K562 (cell line): Measurements from ENCODE around the gene FGR. TPM values are rescaled to one million over a fixed set of nuclear protein-coding genes. Genes with fewer than 3 reads are reported as not detected.

Experiments
- ATAC-seq: fragments of 200-7000 bp; cut with Tn5 transposase; 3 replicates; pipeline ENCODE4 v1.9.1; 2020; ENCODE audit warnings: moderate library complexity
- BruUV-seq: library from RNA; stranded (reverse); fragments of 400-500 nt; replicated peaks from 2 replicates; lab custom pipeline; 2021; lab: Mats Ljungman, UMichigan
- CTCF ChIA-PET: fragments of 300-600 bp; formaldehyde crosslinking; extraction: SDS; loops from one replicate; lab custom pipeline; 2021; ENCODE audit warnings: low intra/inter-chr PET ratio; lab: Yijun Ruan, JAX
- POLR2A ChIA-PET: fragments of 300-600, 350-650 bp; sonication (Branson Sonifier 250); formaldehyde crosslinking; extraction: SDS; loops from one replicate; lab custom pipeline; 2021; ENCODE audit warnings: antibody characterized with exemption, inconsistent platforms; lab: Yijun Ruan, JAX
- DNase-seq, 4 experiments: peaks; one replicate each; pipeline versions ENCODE4 v3.0.0 to v3.0.0-alpha.2; 2011 to 2018; ENCODE audit warnings: low spot score in 3 of 4, mixed read lengths in 3 of 4; ENCODE audit errors: extremely low read depth in 1 of 4
- FAIRE-seq: peaks from 2 replicates; lab custom pipeline; 2011; peaks lifted over from hg19 to GRCh38; lab: Jason Lieb, UNC
- H2AFZ ChIP-seq: 2 replicates; pipeline ENCODE4 v1.6.0; 2011; ENCODE audit warnings: low read depth, low read length, control low read depth, inconsistent platforms
- H3K27ac ChIP-seq: fragments of 200-600 bp; 3 replicates; pipeline ENCODE4 v1.8.0; 2011; ENCODE audit warnings: low read depth, mild to moderate bottlenecking, control low read depth, inconsistent platforms, low read length, moderate library complexity, mixed read lengths; ENCODE audit errors: extremely low read depth
- H3K27me3 ChIP-seq, 2 experiments: fragments of 300-600 bp in 1 of 2; 2 replicates in 1 of 2; 3 replicates in 1 of 2; pipeline versions ENCODE4 v1.6.0 to v1.8.0; 2011; ENCODE audit warnings: inconsistent platforms in 2 of 2, low read length in 2 of 2, mild to moderate bottlenecking in 1 of 2, mixed read lengths in 1 of 2, moderate library complexity in 1 of 2; ENCODE audit not compliant: control insufficient read depth in 2 of 2, insufficient read depth in 2 of 2
- H3K36me3 ChIP-seq: fragments of 300-600 bp; 3 replicates; pipeline ENCODE4 v1.8.0; 2011; ENCODE audit warnings: mild to moderate bottlenecking, low read length, inconsistent platforms; ENCODE audit not compliant: control insufficient read depth, insufficient read depth
- H3K4me1 ChIP-seq, 2 experiments: fragments of 200-600 bp in 1 of 2; replicated peaks in 1 of 2; 2 replicates in 1 of 2; 3 replicates in 1 of 2; pipeline versions ENCODE4 v1.5.1 to v1.8.0; 2011; ENCODE audit warnings: inconsistent platforms in 2 of 2, low read length in 2 of 2, mild to moderate bottlenecking in 1 of 2, mixed read lengths in 1 of 2, moderate library complexity in 1 of 2; ENCODE audit not compliant: control insufficient read depth in 2 of 2, insufficient read depth in 2 of 2
- H3K4me2 ChIP-seq: 2 replicates; pipeline ENCODE4 v1.6.1; 2011; ENCODE audit warnings: low read length, control low read depth, inconsistent platforms, mixed read lengths; ENCODE audit not compliant: insufficient read depth
- H3K4me3 ChIP-seq: fragments of 200-600 bp; sonication (generic), shearing (Covaris generic); 2 replicates; pipeline ENCODE4 v1.5.1; 2016; ENCODE audit warnings: control low read depth, inconsistent platforms
- H3K79me2 ChIP-seq: fragments of 200-600 bp; 3 replicates; pipeline ENCODE4 v1.8.0; 2011; ENCODE audit warnings: low read length, inconsistent platforms; ENCODE audit not compliant: control insufficient read depth, insufficient read depth
- H3K9ac ChIP-seq, 2 experiments: 2 replicates each; pipeline versions ENCODE4 v1.6.0 to v1.6.1; 2011; ENCODE audit warnings: low read depth in 2 of 2, low read length in 2 of 2, control low read depth in 1 of 2, inconsistent platforms in 1 of 2, mild to moderate bottlenecking in 1 of 2, mixed read lengths in 1 of 2; ENCODE audit not compliant: insufficient read depth in 1 of 2
- H3K9me1 ChIP-seq: one replicate; pipeline ENCODE4 v1.6.0; 2011; ENCODE audit warnings: inconsistent platforms, mild to moderate bottlenecking, low read length, moderate library complexity; ENCODE audit not compliant: control insufficient read depth, insufficient read depth
- H3K9me3 ChIP-seq: replicated peaks from 2 replicates; pipeline ENCODE4 v1.5.1; 2011; ENCODE audit warnings: low read depth, low read length, inconsistent platforms; ENCODE audit not compliant: control insufficient read depth, insufficient read depth
- H4K20me1 ChIP-seq: replicated peaks from 2 replicates; pipeline ENCODE4 v1.6.1; 2011; ENCODE audit warnings: low read length, inconsistent platforms, mixed read lengths; ENCODE audit not compliant: control insufficient read depth, insufficient read depth
- BDP1 ChIP-seq: IDR thresholded peaks from 3 replicates; pipeline ENCODE4 v1.6.1; 2011; ENCODE audit not compliant: insufficient read length, insufficient read depth
- HIVEP1 ChIP-seq: fragments of 250-450 bp; sonication (Bioruptor Pico); IDR thresholded peaks from 2 replicates; pipeline ENCODE4 v1.4.0; 2020; ENCODE audit warnings: mild to moderate bottlenecking
- KLF16 ChIP-seq: IDR thresholded peaks from 2 replicates; pipeline ENCODE4 v1.6.1; 2016; ENCODE audit warnings: antibody characterized with exemption
- MED1 ChIP-seq: sonication (generic); formaldehyde crosslinking; IDR thresholded peaks from 2 replicates; pipeline ENCODE4 v1.8.1; 2023; ENCODE audit warnings: missing genetic modification reagents, borderline replicate concordance
- USF2 ChIP-seq: sonication (generic); formaldehyde crosslinking; IDR thresholded peaks from 2 replicates; pipeline ENCODE4 v1.5.0; 2020; ENCODE audit warnings: missing genetic modification reagents
- YBX1 ChIP-seq: fragments of 450-650 bp; IDR thresholded peaks from 2 replicates; pipeline ENCODE4 v1.7.1; 2016; ENCODE audit warnings: mild to moderate bottlenecking
- ZBTB33 ChIP-seq: sonication (generic); formaldehyde crosslinking; IDR thresholded peaks from 2 replicates; pipeline ENCODE4 v1.8.1; 2023; ENCODE audit warnings: mild to moderate bottlenecking, missing genetic modification reagents
- ZNF395 ChIP-seq: fragments of 200-800 bp; sonication (Bioruptor generic); IDR thresholded peaks from 2 replicates; pipeline ENCODE4 v1.6.1; 2017; ENCODE audit warnings: missing genetic modification characterization, missing compliant biosample characterization
- WGBS: fragments of 100-300 bp; shearing (Covaris generic); methylation state at CpG from one replicate; pipeline ENCODE4 v1.1.6; 2016; ENCODE audit warnings: low coverage, mixed read lengths; ENCODE audit not compliant: insufficient coverage; ENCODE audit errors: missing lambda C conversion rate; 5-methylcytosine and 5-hydroxymethylcytosine counted together
- in situ Hi-C: fragments of 300-500 bp; cut with MboI; formaldehyde crosslinking; loops from 4 replicates; pipeline ENCODE4 v1.15.0; 2018; ENCODE audit warnings: inconsistent platforms, mixed read lengths
- intact Hi-C: fragments of 100-400 bp; cut with micrococcal nuclease; formaldehyde crosslinking; loops from 2 replicates; pipeline ENCODE4 v1.14.2; 2022
- polyA plus RNA-seq, 8 experiments: library from polyadenylated mRNA; depleted of rRNA in 4 of 8; stranded (reverse) in 5 of 8; unstranded in 3 of 8; fragments of >200 nt; fragmentation: Nextera tagmentation in 2 of 8; fragmentation: Illumina TruSeq in 1 of 8; extraction: Ambion mirVana in 2 of 8; extraction: Trizol in 1 of 8; gene quantifications; 2 replicates each; pipeline versions ENCODE4 v1.2.1 to v1.2.3, GENCODE V29; 2011 to 2014; ENCODE audit warnings: inconsistent platforms in 1 of 8, missing spikeins in 1 of 8
- total RNA-seq, 7 experiments: library from RNA; depleted of rRNA in 6 of 7; stranded (reverse); fragments of >200 nt in 6 of 7; fragmentation: Illumina TruSeq in 2 of 7; extraction: Trizol in 2 of 7; gene quantifications; 2 replicates each; pipeline versions ENCODE4 v1.2.1 to v1.2.3, GENCODE V29; 2011 to 2021; ENCODE audit warnings: low replicate concordance in 1 of 7
- TF ChIP-seq, protein P1 (sequence below), 2 experiments: fragments of 450-650 bp in 1 of 2; sonication (generic) in 1 of 2; formaldehyde crosslinking in 1 of 2; IDR thresholded peaks in 1 of 2; conservative IDR thresholded peaks in 1 of 2; 2 replicates each; pipeline versions ENCODE4 v1.6.1 to v1.8.1; 2016 to 2023; ENCODE audit warnings: mild to moderate bottlenecking in 2 of 2, moderate library complexity in 2 of 2, inconsistent platforms in 1 of 2, missing genetic modification reagents in 1 of 2

FGR gene
- total and polyA plus RNA-seq, 9 of the 15 experiments (the other 6 are each of a cell fraction or from before 2014, with no cell fraction given) = 0.04 to 0.11 TPM; not detected in 7

GRCh38 chr1:27576806-27577227 lies 58.2 kb downstream of the FGR start:
- no peak overlapping the region for H3K27ac ChIP-seq
- H3K4me2 ChIP-seq = no peak overlapping the region
- H3K9me3 ChIP-seq = no peaks in the 10 kb centered on the region
- H4K20me1 ChIP-seq = peaks cover 29% of the 10 kb centered on the region
- H3K36me3 ChIP-seq = peaks cover 9% of the 10 kb centered on the region; the same call in 1 of the 3 replicates
- ATAC-seq = no peak
- no peak overlapping the region for H3K4me3 ChIP-seq
- CTCF ChIA-PET = no interaction called here
- DNase-seq = no peak
- in situ Hi-C loops (no loop called here), intact Hi-C loops (no loop called here)
- peaks cover 29 to 43% of the 10 kb centered on the region in 2 experiments for H3K4me1 ChIP-seq
- FAIRE-seq = peak; percentile 57
- WGBS = 78% methylated on average over 7 of the region's 7 CpGs
- H3K9me1 ChIP-seq = peaks cover 2% of the 10 kb centered on the region
- no peak for TF ChIP-seq HIVEP1 (CRISPR knock-in tag)
- no peak for TF ChIP-seq YBX1
- TF ChIP-seq BDP1 = no peak
- POLR2A ChIA-PET = interaction anchor here (0.6 to 1.0 kb wide), 5 partner anchors 9 to 422 kb away, joined by 3 to 5 read pairs (median 3); partner anchors contain the start of gene SLC9A1
- BruUV-seq = no TSS peak
- H3K9ac ChIP-seq = peak overlapping the region in 1 of 2 experiments; percentile 45; a peak in 2 of 4 replicates
- peaks cover 75% of the 10 kb centered on the region for H3K79me2 ChIP-seq
- no peak overlapping the region for H2AFZ ChIP-seq
- H3K27me3 ChIP-seq = no peaks in the 10 kb centered on the region

- Histone ChIP-seq H3K27ac (no peak overlapping the region; the same call in 2 of the 3 replicates), H3K9me1 (no peaks in the 10 kb centered on the region), H3K36me3 (peaks cover 9% of the 10 kb centered on the region; the same call in 1 of the 3 replicates), H3K79me2 (peaks cover 79% of the 10 kb centered on the region), H3K4me2 (no peak overlapping the region; the same call in 1 of the 2 replicates), H3K9ac (no peak overlapping the region; a peak in 1 of 4 replicates), H4K20me1 (peaks cover 29% of the 10 kb centered on the region), H3K9me3 (no peaks in the 10 kb centered on the region), H3K27me3 (no peaks in the 10 kb centered on the region), H3K4me3 (no peak overlapping the region; the same call in 1 of the 2 replicates), H3K4me1 (peaks cover 38 to 50% of the 10 kb centered on the region in 2 experiments), H2AFZ (no peak overlapping the region)
- POLR2A ChIA-PET = no interaction called here
- DNase-seq (peak in 3 of 4 experiments; percentile 39 to 76 (median 69)), FAIRE-seq (no peak), ATAC-seq (no peak)
- CTCF ChIA-PET = no interaction called here
- intact Hi-C loops = no loop called here
- in situ Hi-C loops = no loop called here
- WGBS = 75% methylated on average over 21 of the region's 44 CpGs
- no TSS peak for BruUV-seq
- 0 out of 2 replicates have a peak, but pooled peaks have one; percentile 36 for TF ChIP-seq ZNF395 (CRISPR knock-in tag)
- peak; percentile 98 for TF ChIP-seq ZBTB33 (CRISPR knock-in tag)
- TF ChIP-seq MED1 (CRISPR knock-in tag) = no peak
- no peak for TF ChIP-seq KLF16
- peak; percentile 48 for TF ChIP-seq USF2 (CRISPR knock-in tag)
- TF ChIP-seq, protein P1, sequence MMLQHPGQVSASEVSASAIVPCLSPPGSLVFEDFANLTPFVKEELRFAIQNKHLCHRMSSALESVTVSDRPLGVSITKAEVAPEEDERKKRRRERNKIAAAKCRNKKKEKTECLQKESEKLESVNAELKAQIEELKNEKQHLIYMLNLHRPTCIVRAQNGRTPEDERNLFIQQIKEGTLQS (IDR thresholded peaks at IDR 0.05) = peak; percentile 25; the same call in 1 of the 2 replicates
- TF ChIP-seq, protein P1 (CRISPR knock-in tag; conservative IDR thresholded peaks at IDR 0.05) = no peak
These were observed 59.1 kb downstream of the FGR start for GRCh38 chr1:27575840-27576331.
